Measurements from ENCODE around the gene KCNH2. TPM values are rescaled to one million over a fixed set of nuclear protein-coding genes. Genes with fewer than 3 reads are reported as not detected.

KCNH2 gene
- polyA plus RNA-seq, 3 donors = not detected

DNA sequence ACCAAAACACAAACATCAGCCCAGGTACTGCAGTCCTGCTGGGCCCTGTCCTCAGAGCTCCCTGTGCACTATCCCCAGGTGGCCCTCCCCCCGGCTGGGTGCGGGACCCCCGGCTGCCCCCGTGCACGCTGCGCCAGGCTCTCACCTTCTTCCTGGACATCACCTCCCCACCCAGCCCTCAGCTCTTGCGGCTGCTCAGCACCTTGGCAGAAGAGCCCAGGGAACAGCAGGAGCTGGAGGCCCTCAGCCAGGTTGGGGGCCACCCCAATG lies 31.9 kb upstream of the KCNH2 start:
- peaks cover 0 to 5% of the 10 kb centered on the region in 2 donors for H3K36me3 Mint-ChIP-seq
- peaks cover 47% of the 10 kb centered on the region for H3K4me1 Mint-ChIP-seq
- H3K36me3 ChIP-seq (replicated peaks in 1 of 2; ENCODE audit: control insufficient read depth in 1 of 2, insufficient read depth in 2 of 2, low read length in 2 of 2) = no peaks in the 10 kb centered on the region
- peaks cover 0 to 4% of the 10 kb centered on the region in 2 donors for H3K9me3 ChIP-seq (replicated peaks in 1 of 2; ENCODE audit: control insufficient read depth in 1 of 2, insufficient read depth in 1 of 2, low read length in 2 of 2)
- no peak for DNase-seq
- H3K27me3 Mint-ChIP-seq (ENCODE audit: low read depth in 3 of 3) = peaks cover 47 to 73% (median 49%) of the 10 kb centered on the region in 3 donors
- H3K4me2 ChIP-seq (replicated peaks; ENCODE audit: extremely low read depth, low read length, poor library complexity, severe bottlenecking) = no peak overlapping the region
- TF ChIP-seq, protein P1, sequence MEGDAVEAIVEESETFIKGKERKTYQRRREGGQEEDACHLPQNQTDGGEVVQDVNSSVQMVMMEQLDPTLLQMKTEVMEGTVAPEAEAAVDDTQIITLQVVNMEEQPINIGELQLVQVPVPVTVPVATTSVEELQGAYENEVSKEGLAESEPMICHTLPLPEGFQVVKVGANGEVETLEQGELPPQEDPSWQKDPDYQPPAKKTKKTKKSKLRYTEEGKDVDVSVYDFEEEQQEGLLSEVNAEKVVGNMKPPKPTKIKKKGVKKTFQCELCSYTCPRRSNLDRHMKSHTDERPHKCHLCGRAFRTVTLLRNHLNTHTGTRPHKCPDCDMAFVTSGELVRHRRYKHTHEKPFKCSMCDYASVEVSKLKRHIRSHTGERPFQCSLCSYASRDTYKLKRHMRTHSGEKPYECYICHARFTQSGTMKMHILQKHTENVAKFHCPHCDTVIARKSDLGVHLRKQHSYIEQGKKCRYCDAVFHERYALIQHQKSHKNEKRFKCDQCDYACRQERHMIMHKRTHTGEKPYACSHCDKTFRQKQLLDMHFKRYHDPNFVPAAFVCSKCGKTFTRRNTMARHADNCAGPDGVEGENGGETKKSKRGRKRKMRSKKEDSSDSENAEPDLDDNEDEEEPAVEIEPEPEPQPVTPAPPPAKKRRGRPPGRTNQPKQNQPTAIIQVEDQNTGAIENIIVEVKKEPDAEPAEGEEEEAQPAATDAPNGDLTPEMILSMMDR (IDR thresholded peaks at IDR 0.05) = no peak
- no peak overlapping the region for H3K27ac ChIP-seq (ENCODE audit: low read depth in 1 of 2, low read length in 2 of 2)
- no peak overlapping the region for H3K27ac Mint-ChIP-seq
- no peaks in the 10 kb centered on the region for H4K20me1 ChIP-seq (ENCODE audit: insufficient read depth, low read length)
- peaks cover 0 to 5% (median 0%) of the 10 kb centered on the region in 7 donors for H3K9me3 Mint-ChIP-seq
- H3K4me1 ChIP-seq (ENCODE audit: control insufficient read depth in 1 of 2, insufficient read depth in 2 of 2, low read length in 2 of 2) = peaks cover 34 to 52% of the 10 kb centered on the region in 2 donors
- intact Hi-C loops (cut with micrococcal nuclease) = loop anchor here in 1 of 2 donors (5.0 kb wide), 1 partner anchor 102 kb away; no protein-coding TSS in a partner anchor
- peak overlapping the region; percentile 46 for H2AFZ ChIP-seq (ENCODE audit: insufficient read depth, low read depth, low read length, poor library complexity, severe bottlenecking)
- peaks cover 2 to 43% of the 10 kb centered on the region in 2 donors for H3K27me3 ChIP-seq (ENCODE audit: control insufficient read depth in 2 of 2, insufficient read depth in 2 of 2, low read length in 2 of 2)
- no peak overlapping the region for H3K9ac ChIP-seq (ENCODE audit: insufficient read depth, low read length, poor library complexity, severe bottlenecking)
- 46% methylated on average over 4 of the region's 7 CpGs for WGBS (ENCODE audit: insufficient coverage)
- no peak overlapping the region for H3K4me3 Mint-ChIP-seq
- H3K4me3 ChIP-seq (replicated peaks in 1 of 3; ENCODE audit: low read depth in 2 of 3, low read length in 3 of 3) = no peak overlapping the region
- H3K79me2 ChIP-seq (ENCODE audit: insufficient read depth, low read length) = no peaks in the 10 kb centered on the region

DNA sequence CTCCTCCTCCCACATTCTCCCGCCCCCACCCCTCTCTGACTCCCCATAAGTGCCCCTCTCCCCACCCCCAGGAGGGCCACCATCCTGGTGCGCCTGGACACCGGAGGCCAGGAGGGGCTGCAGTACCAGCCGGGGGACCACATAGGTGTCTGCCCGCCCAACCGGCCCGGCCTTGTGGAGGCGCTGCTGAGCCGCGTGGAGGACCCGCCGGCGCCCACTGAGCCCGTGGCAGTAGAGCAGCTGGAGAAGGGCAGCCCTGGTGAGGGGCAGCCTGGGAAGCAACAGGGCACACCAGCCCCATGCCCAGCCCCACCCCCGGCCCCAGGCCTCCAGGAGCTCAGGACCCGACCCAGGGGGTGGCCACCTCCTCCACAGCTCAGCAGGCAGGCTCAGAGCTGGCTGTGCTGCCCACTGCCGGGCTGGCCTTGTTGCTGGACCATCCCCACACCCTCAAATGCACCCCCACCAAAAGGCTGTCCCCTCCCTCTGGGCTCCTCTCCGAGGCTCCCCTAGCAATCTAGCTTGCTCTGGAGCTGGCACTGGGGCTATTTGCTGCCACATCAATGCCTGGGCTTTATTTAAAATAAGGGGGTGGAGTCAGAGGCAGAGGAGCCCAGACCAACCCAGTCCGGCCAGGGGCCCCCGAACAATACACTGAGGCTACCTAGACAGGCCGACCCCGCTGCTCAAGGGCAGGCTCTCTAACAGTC lies 31.4 kb upstream of the KCNH2 start:
- peaks cover 0 to 5% of the 10 kb centered on the region in 2 donors for H3K36me3 Mint-ChIP-seq
- Histone ChIP-seq H3K4me3 (replicated peaks in 1 of 3; ENCODE audit: low read depth in 2 of 3, low read length in 3 of 3) (no peak overlapping the region), H4K20me1 (ENCODE audit: insufficient read depth, low read length) (no peaks in the 10 kb centered on the region), H3K27me3 (ENCODE audit: control insufficient read depth in 2 of 2, insufficient read depth in 2 of 2, low read length in 2 of 2) (peaks cover 2 to 43% of the 10 kb centered on the region in 2 donors), H3K36me3 (replicated peaks in 1 of 2; ENCODE audit: control insufficient read depth in 1 of 2, insufficient read depth in 2 of 2, low read length in 2 of 2) (no peaks in the 10 kb centered on the region), H3K9ac (ENCODE audit: insufficient read depth, low read length, poor library complexity, severe bottlenecking) (no peak overlapping the region), H2AFZ (ENCODE audit: insufficient read depth, low read depth, low read length, poor library complexity, severe bottlenecking) (no peak overlapping the region), H3K4me1 (ENCODE audit: control insufficient read depth in 1 of 2, insufficient read depth in 2 of 2, low read length in 2 of 2) (peaks cover 32 to 47% of the 10 kb centered on the region in 2 donors), H3K27ac (ENCODE audit: low read depth in 1 of 2, low read length in 2 of 2) (no peak overlapping the region), H3K9me3 (replicated peaks in 1 of 2; ENCODE audit: control insufficient read depth in 1 of 2, insufficient read depth in 1 of 2, low read length in 2 of 2) (peaks cover 0 to 4% of the 10 kb centered on the region in 2 donors), H3K79me2 (ENCODE audit: insufficient read depth, low read length) (no peaks in the 10 kb centered on the region), H3K4me2 (replicated peaks; ENCODE audit: extremely low read depth, low read length, poor library complexity, severe bottlenecking) (no peak overlapping the region)
- intact Hi-C loops (cut with micrococcal nuclease) = loop anchor here in 1 of 2 donors (5.0 kb wide), 1 partner anchor 103 kb away; no protein-coding TSS in a partner anchor
- TF ChIP-seq, protein P1 (IDR thresholded peaks at IDR 0.05) = no peak
- WGBS (ENCODE audit: insufficient coverage) = 88% methylated on average over 19 of the region's 22 CpGs
- peaks cover 47 to 74% (median 49%) of the 10 kb centered on the region in 3 donors for H3K27me3 Mint-ChIP-seq (ENCODE audit: low read depth in 3 of 3)
- H3K9me3 Mint-ChIP-seq = peaks cover 0 to 5% (median 0%) of the 10 kb centered on the region in 7 donors
- peaks cover 42% of the 10 kb centered on the region for H3K4me1 Mint-ChIP-seq
- DNase-seq = no peak
- H3K4me3 Mint-ChIP-seq = peak overlapping the region in 1 of 2 donors; percentile 21
- no peak overlapping the region for H3K27ac Mint-ChIP-seq
